Memory B cell (primary cell): Measurements from ENCODE around the gene TPM2.
A peak's percentile ranks its signal among the peaks of the same experiment; 100 is the strongest.

ENCODE experiments used
- ATAC-seq: fragments of 150-1000 bp; cut with Tn5 transposase; 2 replicates; pipeline ENCODE4 v1.10.0; 2021; ENCODE audit warnings: low read depth, mild to moderate bottlenecking, moderate library complexity
- DNase-seq, 2 donors: peaks; one replicate each; pipeline ENCODE4 v3.0.0; 2022; ENCODE audit warnings: low spot score in 2 of 2
- H3K27ac Mint-ChIP-seq: one replicate; pipeline ENCODE4 v1.8.0; 2022; ENCODE audit warnings: mild to moderate bottlenecking, moderate library complexity, mixed read lengths
- H3K27me3 Mint-ChIP-seq: one replicate; pipeline ENCODE4 v1.8.0; 2022; ENCODE audit warnings: mixed read lengths
- H3K36me3 Mint-ChIP-seq: one replicate; pipeline ENCODE4 v1.8.0; 2022; ENCODE audit warnings: mild to moderate bottlenecking, mixed read lengths
- H3K4me1 Mint-ChIP-seq: one replicate; pipeline ENCODE4 v1.8.0; 2022; ENCODE audit warnings: mixed read lengths
- H3K4me3 Mint-ChIP-seq: one replicate; pipeline ENCODE4 v1.8.0; 2022; ENCODE audit warnings: mild to moderate bottlenecking, moderate library complexity, mixed read lengths
- H3K9me3 Mint-ChIP-seq: one replicate; pipeline ENCODE4 v1.8.0; 2022; ENCODE audit warnings: mixed read lengths

Gene TPM2

GRCh38 chr9:35666549-35666948 lies 23.2 kb downstream of the TPM2 start:
- H3K4me1 Mint-ChIP-seq: peaks cover 24% of the 10 kb centered on the region
- ATAC-seq (peak; percentile 52), DNase-seq (no peak)
- no peaks in the 10 kb centered on the region for H3K27me3 Mint-ChIP-seq
- no peak overlapping the region for H3K27ac Mint-ChIP-seq
- H3K9me3 Mint-ChIP-seq: no peaks in the 10 kb centered on the region
- H3K36me3 Mint-ChIP-seq: no peaks in the 10 kb centered on the region
- no peak overlapping the region for H3K4me3 Mint-ChIP-seq

GRCh38 chr9:35666045-35666444 lies 23.7 kb downstream of the TPM2 start:
- Mint-ChIP-seq H3K36me3 (no peaks in the 10 kb centered on the region), H3K27me3 (no peaks in the 10 kb centered on the region), H3K4me1 (peaks cover 24% of the 10 kb centered on the region), H3K27ac (no peak overlapping the region), H3K9me3 (no peaks in the 10 kb centered on the region), H3K4me3 (peak overlapping the region; percentile 83)
- no peak for DNase-seq
- no peak for ATAC-seq

- H3K4me3 Mint-ChIP-seq: peak overlapping the region; percentile 83
These were observed 24.3 kb downstream of the TPM2 start for GRCh38 chr9:35665471-35665818.

GRCh38 chr9:35664531-35665470 lies 24.9 kb downstream of the TPM2 start, which contains the start of gene ARHGEF39:
TSS of gene ARHGEF39 (minus strand) at chr9:35665195. CDS start at chr9:35665169, 26 bp downstream.
- H3K9me3 Mint-ChIP-seq: no peaks in the 10 kb centered on the region
- H3K36me3 Mint-ChIP-seq: peaks cover 7% of the 10 kb centered on the region
- peak within 1 kb of the TSS; percentile 22 for H3K27ac Mint-ChIP-seq
- ATAC-seq: peak; percentile 58
- peak within 1 kb of the TSS; percentile 83 for H3K4me3 Mint-ChIP-seq
- no peak for DNase-seq
- no peaks in the 10 kb centered on the region for H3K27me3 Mint-ChIP-seq
- peaks cover 24% of the 10 kb centered on the region for H3K4me1 Mint-ChIP-seq

More at GRCh38 chr9:35665471-35665818, 24.3 kb downstream of the TPM2 start:
- ATAC-seq: no peak
- Mint-ChIP-seq H3K4me1 (peaks cover 24% of the 10 kb centered on the region), H3K27ac (peak overlapping the region; percentile 22), H3K9me3 (no peaks in the 10 kb centered on the region), H3K36me3 (peaks cover 5% of the 10 kb centered on the region), H3K27me3 (no peaks in the 10 kb centered on the region)
- no peak for DNase-seq

- H3K9me3 Mint-ChIP-seq: no peaks in the 10 kb centered on the region
These were observed 27.3 kb downstream of the TPM2 start for GRCh38 chr9:35662437-35662836.

GRCh38 chr9:35661756-35662350 lies 27.9 kb downstream of the TPM2 start:
- no peak for DNase-seq

More at GRCh38 chr9:35662437-35662836, 27.3 kb downstream of the TPM2 start:
- ATAC-seq (no peak), DNase-seq (no peak)
- Mint-ChIP-seq H3K27ac (peak overlapping the region; percentile 13), H3K27me3 (no peaks in the 10 kb centered on the region), H3K36me3 (peaks cover 7% of the 10 kb centered on the region), H3K4me3 (no peak overlapping the region), H3K4me1 (peaks cover 40% of the 10 kb centered on the region)

GRCh38 chr9:35660966-35661415 lies 28.7 kb downstream of the TPM2 start:
- Mint-ChIP-seq H3K27ac (peak overlapping the region; percentile 13), H3K4me3 (no peak overlapping the region), H3K36me3 (peaks cover 7% of the 10 kb centered on the region), H3K4me1 (peaks cover 41% of the 10 kb centered on the region), H3K27me3 (no peaks in the 10 kb centered on the region), H3K9me3 (no peaks in the 10 kb centered on the region)
- DNase-seq: no peak
- ATAC-seq: no peak

More at GRCh38 chr9:35661756-35662350, 27.9 kb downstream of the TPM2 start:
- ATAC-seq: no peak
- Mint-ChIP-seq H3K27me3 (no peaks in the 10 kb centered on the region), H3K9me3 (no peaks in the 10 kb centered on the region), H3K27ac (peak overlapping the region; percentile 13), H3K36me3 (peaks cover 7% of the 10 kb centered on the region), H3K4me3 (no peak overlapping the region), H3K4me1 (peaks cover 44% of the 10 kb centered on the region)

GRCh38 chr9:35659340-35659739 lies 30.4 kb downstream of the TPM2 start:
- H3K36me3 Mint-ChIP-seq: peaks cover 7% of the 10 kb centered on the region
- H3K9me3 Mint-ChIP-seq: no peaks in the 10 kb centered on the region
- DNase-seq (no peak), ATAC-seq (no peak)
- peak overlapping the region; percentile 90 for H3K4me3 Mint-ChIP-seq
- H3K4me1 Mint-ChIP-seq: peaks cover 39% of the 10 kb centered on the region
- H3K27ac Mint-ChIP-seq: peak overlapping the region; percentile 100
- no peaks in the 10 kb centered on the region for H3K27me3 Mint-ChIP-seq

GRCh38 chr9:35658968-35659220 lies 30.8 kb downstream of the TPM2 start:
- no peaks in the 10 kb centered on the region for H3K9me3 Mint-ChIP-seq

GRCh38 chr9:35658137-35658967 lies 31.4 kb downstream of the TPM2 start, which contains the start of gene CCDC107:
TSS of gene CCDC107 (plus strand) at chr9:35658292. CDS start at chr9:35658380, 88 bp downstream.
- H3K4me1 Mint-ChIP-seq: peaks cover 39% of the 10 kb centered on the region
- no peaks in the 10 kb centered on the region for H3K9me3 Mint-ChIP-seq
- peaks cover 7% of the 10 kb centered on the region for H3K36me3 Mint-ChIP-seq
- peak within 1 kb of the TSS; percentile 90 for H3K4me3 Mint-ChIP-seq
- ATAC-seq (peak; percentile 60), DNase-seq (peak; percentile 88 to 91)
- no peaks in the 10 kb centered on the region for H3K27me3 Mint-ChIP-seq
- H3K27ac Mint-ChIP-seq: peak within 1 kb of the TSS; percentile 100

More at GRCh38 chr9:35658968-35659220, 30.8 kb downstream of the TPM2 start:
- peaks cover 39% of the 10 kb centered on the region for H3K4me1 Mint-ChIP-seq
- peak overlapping the region; percentile 100 for H3K27ac Mint-ChIP-seq
- no peaks in the 10 kb centered on the region for H3K27me3 Mint-ChIP-seq
- H3K36me3 Mint-ChIP-seq: peaks cover 7% of the 10 kb centered on the region
- ATAC-seq (no peak), DNase-seq (no peak)
- peak overlapping the region; percentile 90 for H3K4me3 Mint-ChIP-seq

- H3K9me3 Mint-ChIP-seq: no peaks in the 10 kb centered on the region
- peak; percentile 77 for ATAC-seq
- DNase-seq: peak; percentile 84 to 87
- H3K4me3 Mint-ChIP-seq: peak within 1 kb of the TSS; percentile 90
- H3K36me3 Mint-ChIP-seq: peaks cover 7% of the 10 kb centered on the region
- peak within 1 kb of the TSS; percentile 100 for H3K27ac Mint-ChIP-seq
- peaks cover 38% of the 10 kb centered on the region for H3K4me1 Mint-ChIP-seq
- H3K27me3 Mint-ChIP-seq: no peaks in the 10 kb centered on the region
These were observed 32.1 kb downstream of the TPM2 start, which contains the start of gene RMRP for GRCh38 chr9:35657546-35658136. TSS of gene RMRP (minus strand) at chr9:35658019.

GRCh38 chr9:35656831-35657545 lies 32.7 kb downstream of the TPM2 start:
- DNase-seq (no peak), ATAC-seq (no peak)
- Mint-ChIP-seq H3K36me3 (peaks cover 7% of the 10 kb centered on the region), H3K9me3 (no peaks in the 10 kb centered on the region), H3K4me3 (peak overlapping the region; percentile 90), H3K4me1 (peaks cover 35% of the 10 kb centered on the region), H3K27me3 (no peaks in the 10 kb centered on the region), H3K27ac (peak overlapping the region; percentile 100)

- Mint-ChIP-seq H3K4me3 (peak overlapping the region; percentile 90), H3K27ac (peak overlapping the region; percentile 100), H3K9me3 (no peaks in the 10 kb centered on the region), H3K27me3 (no peaks in the 10 kb centered on the region), H3K36me3 (peaks cover 7% of the 10 kb centered on the region), H3K4me1 (peaks cover 34% of the 10 kb centered on the region)
- ATAC-seq (no peak), DNase-seq (no peak)
These were observed 33.4 kb downstream of the TPM2 start for GRCh38 chr9:35656348-35656747.
